ENCODE data around the gene CDR2. TPM values are rescaled to one million over a fixed set of nuclear protein-coding genes. Genes with fewer than 3 reads are reported as not detected.

CDR2 gene
- total and polyA plus RNA-seq, 2 of the 13 experiments (the other 11 are each of a cell fraction or from before 2014, with no cell fraction given) = 59.0 to 78.9 TPM

- no peak for TF ChIP-seq REST (IDR thresholded peaks at IDR 0.05; ENCODE audit: borderline replicate concordance in 1 of 2, low read depth in 1 of 2, low read length in 2 of 2)
- no peak for TF ChIP-seq ZNF782 (CRISPR knock-in tag; IDR thresholded peaks at IDR 0.05; ENCODE audit: borderline replicate concordance)
- no peak for TF ChIP-seq ZNF367 (CRISPR knock-in tag; IDR thresholded peaks at IDR 0.05; ENCODE audit: borderline replicate concordance)
- no peak for TF ChIP-seq THRA (CRISPR knock-in tag; IDR thresholded peaks at IDR 0.05; ENCODE audit: borderline replicate concordance)
- TF ChIP-seq RBM39 (IDR thresholded peaks at IDR 0.05; ENCODE audit: low read depth, low read length, poor library complexity, severe bottlenecking) = no peak
- no peak for TF ChIP-seq PRDM15 (CRISPR knock-in tag; IDR thresholded peaks at IDR 0.05)
- TF ChIP-seq NAIF1 (CRISPR knock-in tag; IDR thresholded peaks at IDR 0.05; ENCODE audit: borderline replicate concordance) = peak; percentile 52; the same call in 1 of the 2 replicates
- TF ChIP-seq POLR2G (IDR thresholded peaks at IDR 0.05; ENCODE audit: low read depth, low read length) = no peak
- TF ChIP-seq RFX3 (CRISPR knock-in tag; IDR thresholded peaks at IDR 0.05) = no peak
- no peak for TF ChIP-seq CENPBD1 (CRISPR knock-in tag; IDR thresholded peaks at IDR 0.05; ENCODE audit: borderline replicate concordance, low read depth)
- 0 out of 2 replicates have a peak, but pooled peaks have one; percentile 51 for TF ChIP-seq ZBTB39 (CRISPR knock-in tag; IDR thresholded peaks at IDR 0.05)
- no peak; the same call in 1 of the 2 replicates for TF ChIP-seq AHR (CRISPR knock-in tag; IDR thresholded peaks at IDR 0.05)
Measured at GRCh38 chr16:22375117-22375962, 921 bp upstream of the CDR2 start (continued).

All from HepG2 (cell line).